ENCODE results near the gene SAG.

SAG gene

GRCh38 chr2:233307565-233307964, at the start of gene SAG:
TSS of gene SAG (plus strand) at chr2:233307816. CDS start at chr2:233309190, 1,374 bp downstream.
- Histone ChIP-seq H3K36me3 (replicated peaks; ENCODE audit: low read depth, low read length) (no peaks in the 10 kb centered on the region), H3K27me3 (ENCODE audit: low read depth, low read length) (no peaks in the 10 kb centered on the region), H2AFZ (ENCODE audit: low read depth, low read length) (no peak within 1 kb of the TSS), H3K79me2 (ENCODE audit: low read length) (no peaks in the 10 kb centered on the region), H3K27ac (ENCODE audit: low read length) (no peak within 1 kb of the TSS), H3K9me3 (ENCODE audit: insufficient read depth, low read length) (no peaks in the 10 kb centered on the region), H3K4me2 (ENCODE audit: low read length) (no peak within 1 kb of the TSS), H3K9ac (ENCODE audit: low read length) (no peak within 1 kb of the TSS), H3K4me1 (ENCODE audit: low read length) (no peaks in the 10 kb centered on the region), H4K20me1 (ENCODE audit: insufficient read depth, low read length) (no peaks in the 10 kb centered on the region), H3K4me3 (ENCODE audit: low read length) (no peak within 1 kb of the TSS)
- TF ChIP-seq EZH2phosphoT487 (IDR thresholded peaks at IDR 0.05; ENCODE audit: low read depth) (no peak), CTCF (IDR thresholded peaks at IDR 0.05; ENCODE audit: low read depth, low read length) (no peak)

- Histone ChIP-seq H4K20me1 (ENCODE audit: insufficient read depth, low read length) (no peaks in the 10 kb centered on the region), H3K36me3 (replicated peaks; ENCODE audit: low read depth, low read length) (peaks cover 15% of the 10 kb centered on the region), H3K4me1 (ENCODE audit: low read length) (peaks cover 6% of the 10 kb centered on the region; the same call in 1 of the 2 replicates), H3K79me2 (ENCODE audit: low read length) (peaks cover 37% of the 10 kb centered on the region), H3K9me3 (ENCODE audit: insufficient read depth, low read length) (no peaks in the 10 kb centered on the region), H3K4me2 (ENCODE audit: low read length) (no peak overlapping the region), H3K27ac (ENCODE audit: low read length) (no peak overlapping the region), H2AFZ (ENCODE audit: low read depth, low read length) (no peak overlapping the region), H3K9ac (ENCODE audit: low read length) (no peak overlapping the region), H3K27me3 (ENCODE audit: low read depth, low read length) (no peaks in the 10 kb centered on the region), H3K4me3 (ENCODE audit: low read length) (no peak overlapping the region)
- TF ChIP-seq CTCF (IDR thresholded peaks at IDR 0.05; ENCODE audit: low read depth, low read length): no peak
- TF ChIP-seq EZH2phosphoT487 (IDR thresholded peaks at IDR 0.05; ENCODE audit: low read depth): no peak
Observed at GRCh38 chr2:233258211-233258610, 49.4 kb upstream of the SAG start.

- Histone ChIP-seq H3K4me1 (ENCODE audit: low read length) (peaks cover 6% of the 10 kb centered on the region; the same call in 1 of the 2 replicates), H3K9me3 (ENCODE audit: insufficient read depth, low read length) (no peaks in the 10 kb centered on the region), H3K4me3 (ENCODE audit: low read length) (no peak overlapping the region), H2AFZ (ENCODE audit: low read depth, low read length) (no peak overlapping the region), H3K27ac (ENCODE audit: low read length) (no peak overlapping the region), H3K27me3 (ENCODE audit: low read depth, low read length) (no peaks in the 10 kb centered on the region), H3K4me2 (ENCODE audit: low read length) (no peak overlapping the region), H3K36me3 (replicated peaks; ENCODE audit: low read depth, low read length) (peaks cover 18% of the 10 kb centered on the region), H3K9ac (ENCODE audit: low read length) (no peak overlapping the region), H3K79me2 (ENCODE audit: low read length) (peaks cover 21% of the 10 kb centered on the region), H4K20me1 (ENCODE audit: insufficient read depth, low read length) (no peaks in the 10 kb centered on the region)
- no peak for TF ChIP-seq EZH2phosphoT487 (IDR thresholded peaks at IDR 0.05; ENCODE audit: low read depth)
- no peak for TF ChIP-seq CTCF (IDR thresholded peaks at IDR 0.05; ENCODE audit: low read depth, low read length)
Observed at GRCh38 chr2:233259730-233260129, 47.9 kb upstream of the SAG start.

- Histone ChIP-seq H2AFZ (ENCODE audit: low read depth, low read length) (no peak overlapping the region), H3K27ac (ENCODE audit: low read length) (no peak overlapping the region), H3K36me3 (replicated peaks; ENCODE audit: low read depth, low read length) (peaks cover 22% of the 10 kb centered on the region), H3K4me2 (ENCODE audit: low read length) (no peak overlapping the region), H3K27me3 (ENCODE audit: low read depth, low read length) (no peaks in the 10 kb centered on the region), H4K20me1 (ENCODE audit: insufficient read depth, low read length) (no peaks in the 10 kb centered on the region), H3K4me3 (ENCODE audit: low read length) (no peak overlapping the region), H3K9me3 (ENCODE audit: insufficient read depth, low read length) (no peaks in the 10 kb centered on the region), H3K79me2 (ENCODE audit: low read length) (peaks cover 13% of the 10 kb centered on the region), H3K9ac (ENCODE audit: low read length) (no peak overlapping the region), H3K4me1 (ENCODE audit: low read length) (peaks cover 5% of the 10 kb centered on the region; the same call in 1 of the 2 replicates)
- TF ChIP-seq CTCF (IDR thresholded peaks at IDR 0.05; ENCODE audit: low read depth, low read length) (no peak), EZH2phosphoT487 (IDR thresholded peaks at IDR 0.05; ENCODE audit: low read depth) (no peak)
Observed at GRCh38 chr2:233260661-233261060, 47.0 kb upstream of the SAG start.
